OCI-LY1 (cell line): ENCODE data around the gene CACNA2D1.

Source experiments
- H2AFZ ChIP-seq: fragments of 200-600 bp; sonication (generic), shearing (Covaris generic); 2 replicates; pipeline ENCODE4 v1.6.0; 2014; ENCODE audit warnings: antibody characterized with exemption, mild to moderate bottlenecking, low read length
- H3F3A ChIP-seq: fragments of 200-600 bp; sonication (generic), shearing (Covaris generic); 2 replicates; pipeline ENCODE4 v1.6.0; 2014; ENCODE audit warnings: mild to moderate bottlenecking, antibody characterized with exemption, low read length, moderate library complexity; ENCODE audit not compliant: insufficient read depth
- H3K27ac ChIP-seq: fragments of 200-600 bp; sonication (generic); 2 replicates; pipeline ENCODE4 v1.5.1; 2014; ENCODE audit warnings: low read length, mixed run types, mild to moderate bottlenecking, low read depth; ENCODE audit not compliant: poor library complexity, severe bottlenecking
- H3K27me3 ChIP-seq: fragments of 200-600 bp; sonication (generic); 2 replicates; pipeline ENCODE4 v1.6.0; 2014; ENCODE audit warnings: antibody characterized with exemption, mild to moderate bottlenecking, low read length, moderate library complexity; ENCODE audit not compliant: insufficient read depth
- H3K36me3 ChIP-seq: fragments of 200-600 bp; sonication (generic); 2 replicates; pipeline ENCODE4 v1.6.1; 2014; ENCODE audit warnings: mild to moderate bottlenecking, antibody characterized with exemption, low read length, moderate library complexity, mixed read lengths; ENCODE audit not compliant: insufficient read depth
- H3K4me1 ChIP-seq: fragments of 200-600 bp; sonication (generic); 2 replicates; pipeline ENCODE4 v1.5.1; 2014; ENCODE audit warnings: mild to moderate bottlenecking, low read length, moderate library complexity; ENCODE audit not compliant: insufficient read depth, severe bottlenecking
- H3K4me2 ChIP-seq: fragments of 200-600 bp; sonication (generic), shearing (Covaris generic); 2 replicates; pipeline ENCODE4 v1.6.1; 2014; ENCODE audit warnings: low read length
- H3K4me3 ChIP-seq: fragments of 200-600 bp; sonication (generic); 2 replicates; pipeline ENCODE4 v1.5.1; 2014; ENCODE audit warnings: low read length, low read depth, mild to moderate bottlenecking, mixed read lengths; ENCODE audit not compliant: poor library complexity, severe bottlenecking
- H3K79me2 ChIP-seq: fragments of 200-600 bp; shearing (Covaris generic); 2 replicates; pipeline ENCODE4 v1.6.1; 2016; ENCODE audit warnings: mixed run types, low read length, mixed read lengths; ENCODE audit not compliant: insufficient read depth
- H3K9ac ChIP-seq: fragments of 200-600 bp; sonication (generic), shearing (Covaris generic); 2 replicates; pipeline ENCODE4 v1.6.1; 2014; ENCODE audit warnings: mild to moderate bottlenecking, low read length, mixed read lengths
- H3K9me2 ChIP-seq: fragments of 200-600 bp; sonication (generic), shearing (Covaris generic); 2 replicates; pipeline ENCODE4 v1.6.1; 2014; ENCODE audit warnings: low read depth, mild to moderate bottlenecking, low read length, mixed read lengths
- H3K9me3 ChIP-seq: fragments of 200-600 bp; shearing (Covaris generic); 2 replicates; pipeline ENCODE4 v1.6.1; 2014; ENCODE audit warnings: low read length, mixed read lengths
- H4K20me1 ChIP-seq: fragments of 200-600 bp; sonication (generic), shearing (Covaris generic); 2 replicates; pipeline ENCODE4 v1.6.0; 2016; ENCODE audit warnings: mild to moderate bottlenecking, low read length; ENCODE audit not compliant: insufficient read depth
- EZH2 ChIP-seq: fragments of 200-600 bp; sonication (generic), shearing (Covaris generic); IDR thresholded peaks from 2 replicates; pipeline ENCODE4 v1.8.0; 2017; ENCODE audit warnings: borderline replicate concordance, mixed run types, mild to moderate bottlenecking, antibody characterized with exemption, low read length, moderate library complexity, mixed read lengths
- TF ChIP-seq, protein P1 (sequence below): fragments of 200-600 bp; sonication (generic), shearing (Covaris generic); IDR thresholded peaks from 2 replicates; pipeline ENCODE4 v1.5.1; 2017; ENCODE audit warnings: mild to moderate bottlenecking, antibody characterized with exemption, low read length, moderate library complexity, mixed read lengths

CACNA2D1 gene

DNA sequence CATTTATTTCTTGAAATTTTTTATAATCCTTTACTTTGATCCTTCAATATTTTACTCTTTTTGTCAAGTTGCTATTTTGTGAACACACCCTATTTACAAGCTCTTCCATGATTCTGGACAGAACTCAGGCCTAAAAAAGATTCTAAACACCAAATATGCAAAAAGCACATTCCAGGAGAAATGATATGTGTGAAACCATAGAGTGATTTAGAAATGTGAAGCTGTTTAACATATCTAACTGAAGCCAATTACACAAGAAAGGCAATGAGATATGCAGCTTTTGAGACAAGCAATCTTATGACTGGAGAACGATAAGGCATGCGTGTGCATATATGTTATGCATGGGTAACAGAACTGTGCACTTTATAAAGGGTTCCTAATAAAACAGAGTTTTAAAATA lies 243.0 kb downstream of the CACNA2D1 start:
- no peak overlapping the region for H3K4me2 ChIP-seq
- H3K79me2 ChIP-seq, result no peaks in the 10 kb centered on the region
- no peaks in the 10 kb centered on the region for H3F3A ChIP-seq
- no peaks in the 10 kb centered on the region for H3K4me1 ChIP-seq
- no peak overlapping the region for H3K9ac ChIP-seq
- H3K4me3 ChIP-seq, result no peak overlapping the region
- no peaks in the 10 kb centered on the region for H3K36me3 ChIP-seq
- H4K20me1 ChIP-seq, result no peaks in the 10 kb centered on the region
- no peak overlapping the region for H3K27ac ChIP-seq
- H3K9me2 ChIP-seq, result no peaks in the 10 kb centered on the region
- no peak overlapping the region for H2AFZ ChIP-seq
- H3K27me3 ChIP-seq, result no peaks in the 10 kb centered on the region
- no peaks in the 10 kb centered on the region for H3K9me3 ChIP-seq
- no peak for TF ChIP-seq EZH2
- TF ChIP-seq, protein P1, sequence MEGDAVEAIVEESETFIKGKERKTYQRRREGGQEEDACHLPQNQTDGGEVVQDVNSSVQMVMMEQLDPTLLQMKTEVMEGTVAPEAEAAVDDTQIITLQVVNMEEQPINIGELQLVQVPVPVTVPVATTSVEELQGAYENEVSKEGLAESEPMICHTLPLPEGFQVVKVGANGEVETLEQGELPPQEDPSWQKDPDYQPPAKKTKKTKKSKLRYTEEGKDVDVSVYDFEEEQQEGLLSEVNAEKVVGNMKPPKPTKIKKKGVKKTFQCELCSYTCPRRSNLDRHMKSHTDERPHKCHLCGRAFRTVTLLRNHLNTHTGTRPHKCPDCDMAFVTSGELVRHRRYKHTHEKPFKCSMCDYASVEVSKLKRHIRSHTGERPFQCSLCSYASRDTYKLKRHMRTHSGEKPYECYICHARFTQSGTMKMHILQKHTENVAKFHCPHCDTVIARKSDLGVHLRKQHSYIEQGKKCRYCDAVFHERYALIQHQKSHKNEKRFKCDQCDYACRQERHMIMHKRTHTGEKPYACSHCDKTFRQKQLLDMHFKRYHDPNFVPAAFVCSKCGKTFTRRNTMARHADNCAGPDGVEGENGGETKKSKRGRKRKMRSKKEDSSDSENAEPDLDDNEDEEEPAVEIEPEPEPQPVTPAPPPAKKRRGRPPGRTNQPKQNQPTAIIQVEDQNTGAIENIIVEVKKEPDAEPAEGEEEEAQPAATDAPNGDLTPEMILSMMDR, result no peak

DNA sequence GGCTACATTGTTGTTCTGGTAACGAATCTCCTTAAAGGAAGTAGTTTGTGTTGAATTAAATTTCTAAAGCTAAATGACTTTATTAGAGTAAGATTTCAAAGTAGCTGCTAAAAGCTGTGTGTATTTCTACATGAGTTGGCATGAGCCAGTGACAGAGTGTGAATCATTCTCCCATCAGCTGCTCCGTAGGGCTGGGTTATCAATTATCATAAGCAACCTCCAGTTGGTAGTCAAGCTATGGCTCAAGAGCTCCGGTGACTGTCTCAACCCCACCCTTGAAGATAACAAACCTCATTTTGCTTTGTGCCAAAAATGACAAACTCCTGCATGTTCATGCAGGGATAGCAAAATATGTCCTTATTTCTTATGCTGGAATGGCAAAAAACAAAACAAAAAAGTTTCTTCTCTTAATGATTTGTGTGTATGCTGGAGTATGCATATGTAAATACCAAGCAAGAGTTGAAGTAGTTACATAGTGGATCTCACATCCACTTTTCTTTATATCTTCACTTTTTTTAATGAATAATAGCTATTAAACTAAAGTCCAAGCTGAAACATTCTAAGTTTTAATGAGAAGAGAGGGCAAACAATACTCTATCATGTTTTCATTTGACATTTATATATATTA lies 249.4 kb downstream of the CACNA2D1 start:
- no peak overlapping the region for H3K4me2 ChIP-seq
- no peak overlapping the region for H2AFZ ChIP-seq
- no peak overlapping the region for H3K4me3 ChIP-seq

DNA sequence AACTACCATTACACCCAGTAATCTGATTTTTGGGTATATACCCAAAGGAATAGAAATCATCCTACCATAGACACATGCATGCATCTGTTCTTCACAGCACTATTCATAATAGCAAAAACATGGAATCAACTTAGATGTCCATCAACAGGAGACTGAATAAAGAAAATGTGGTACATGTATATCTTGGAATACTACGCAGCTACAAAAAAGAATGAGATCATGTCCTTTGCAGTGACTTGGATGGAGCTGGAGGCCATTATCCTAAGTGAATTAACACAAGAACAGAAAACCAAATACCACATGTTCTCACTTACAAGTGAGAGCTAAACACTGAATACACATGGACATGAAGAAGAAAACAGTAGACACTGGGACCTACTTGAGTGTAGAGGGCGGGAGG lies 254.9 kb downstream of the CACNA2D1 start:
- no peak overlapping the region for H3K9ac ChIP-seq
- no peaks in the 10 kb centered on the region for H3K4me1 ChIP-seq
- H3K4me3 ChIP-seq, result no peak overlapping the region
- no peaks in the 10 kb centered on the region for H3K36me3 ChIP-seq
- H3K27ac ChIP-seq, result no peak overlapping the region
- H2AFZ ChIP-seq, result no peak overlapping the region
- TF ChIP-seq, protein P1, result no peak
- TF ChIP-seq EZH2, result no peak
- no peak overlapping the region for H3K4me2 ChIP-seq
- no peaks in the 10 kb centered on the region for H3K79me2 ChIP-seq
- no peaks in the 10 kb centered on the region for H3F3A ChIP-seq
- 0 out of 2 replicates have a peak, but pooled peaks cover 3% of the 10 kb centered on the region for H3K9me2 ChIP-seq
- no peaks in the 10 kb centered on the region for H4K20me1 ChIP-seq
- H3K27me3 ChIP-seq, result no peaks in the 10 kb centered on the region
- no peaks in the 10 kb centered on the region for H3K9me3 ChIP-seq

More for the DNA sequence above, 249.4 kb downstream of the CACNA2D1 start:
- TF ChIP-seq, protein P1, result no peak
- no peak for TF ChIP-seq EZH2
- Histone ChIP-seq H3K9me3 (no peaks in the 10 kb centered on the region), H4K20me1 (no peaks in the 10 kb centered on the region), H3K79me2 (no peaks in the 10 kb centered on the region), H3K9ac (no peak overlapping the region), H3K9me2 (no peaks in the 10 kb centered on the region), H3F3A (no peaks in the 10 kb centered on the region), H3K4me1 (no peaks in the 10 kb centered on the region), H3K27ac (no peak overlapping the region), H3K27me3 (no peaks in the 10 kb centered on the region), H3K36me3 (no peaks in the 10 kb centered on the region)
